Stimulated activated CD4-positive, alpha-beta T cell treated with anti-CD3 and anti-CD28 coated beads, Interleukin-1b, Interleukin-23, amount 100 ng/mL, for 1 hour (primary cell): ENCODE results near the gene NDNF.

ENCODE experiments used
- DNase-seq, 2 donors: peaks; one replicate each; pipeline ENCODE4 v3.0.0-alpha.2; 2020; ENCODE audit warnings: low read depth in 2 of 2

The NDNF gene

GRCh38 chr4:121072224-121073003 lies at the start of gene NDNF:
TSS of gene NDNF (minus strand) at chr4:121072535. CDS start at chr4:121045837, 26,698 bp downstream.
- no peak for DNase-seq

- no peak for DNase-seq
Observed at GRCh38 chr4:121119715-121120114, 47.4 kb upstream of the NDNF start.

GRCh38 chr4:121118344-121118743 lies 46.0 kb upstream of the NDNF start:
- no peak for DNase-seq

- DNase-seq, result no peak
Observed at GRCh38 chr4:121114756-121115155, 42.4 kb upstream of the NDNF start.

- DNase-seq, result no peak
Observed at GRCh38 chr4:121112530-121112929, 40.2 kb upstream of the NDNF start.

- DNase-seq, result no peak
Observed at GRCh38 chr4:121108557-121108956, 36.2 kb upstream of the NDNF start.

- DNase-seq, result no peak
Observed at GRCh38 chr4:121107507-121107906, 35.2 kb upstream of the NDNF start.

GRCh38 chr4:121100093-121100775 lies 27.9 kb upstream of the NDNF start:
- DNase-seq, result no peak

GRCh38 chr4:121098266-121098665 lies 25.9 kb upstream of the NDNF start:
- no peak for DNase-seq

GRCh38 chr4:121096629-121097028 lies 24.3 kb upstream of the NDNF start:
- no peak for DNase-seq

- DNase-seq, result no peak
Observed at GRCh38 chr4:121096191-121096590, 23.9 kb upstream of the NDNF start.

- no peak for DNase-seq
Observed at GRCh38 chr4:121094297-121094966, 22.1 kb upstream of the NDNF start.

- no peak for DNase-seq
Observed at GRCh38 chr4:121093261-121093660, 20.9 kb upstream of the NDNF start.

GRCh38 chr4:121091941-121092340 lies 19.6 kb upstream of the NDNF start:
- DNase-seq, result no peak

GRCh38 chr4:121088867-121089266 lies 16.5 kb upstream of the NDNF start:
- no peak for DNase-seq

GRCh38 chr4:121079376-121079775 lies 7.0 kb upstream of the NDNF start:
- no peak for DNase-seq

GRCh38 chr4:121077496-121077895 lies 5.2 kb upstream of the NDNF start:
- DNase-seq, result no peak

GRCh38 chr4:121076416-121076815 lies 4.1 kb upstream of the NDNF start:
- no peak for DNase-seq

- DNase-seq, result no peak
Observed at GRCh38 chr4:121073672-121074381, 1.5 kb upstream of the NDNF start.

- DNase-seq, result no peak
Observed at GRCh38 chr4:121073004-121073435, 685 bp upstream of the NDNF start.

- no peak for DNase-seq
Observed at GRCh38 chr4:121071640-121072223, 603 bp downstream of the NDNF start.
